ENCODE data around the gene SERPINA6.

DNA sequence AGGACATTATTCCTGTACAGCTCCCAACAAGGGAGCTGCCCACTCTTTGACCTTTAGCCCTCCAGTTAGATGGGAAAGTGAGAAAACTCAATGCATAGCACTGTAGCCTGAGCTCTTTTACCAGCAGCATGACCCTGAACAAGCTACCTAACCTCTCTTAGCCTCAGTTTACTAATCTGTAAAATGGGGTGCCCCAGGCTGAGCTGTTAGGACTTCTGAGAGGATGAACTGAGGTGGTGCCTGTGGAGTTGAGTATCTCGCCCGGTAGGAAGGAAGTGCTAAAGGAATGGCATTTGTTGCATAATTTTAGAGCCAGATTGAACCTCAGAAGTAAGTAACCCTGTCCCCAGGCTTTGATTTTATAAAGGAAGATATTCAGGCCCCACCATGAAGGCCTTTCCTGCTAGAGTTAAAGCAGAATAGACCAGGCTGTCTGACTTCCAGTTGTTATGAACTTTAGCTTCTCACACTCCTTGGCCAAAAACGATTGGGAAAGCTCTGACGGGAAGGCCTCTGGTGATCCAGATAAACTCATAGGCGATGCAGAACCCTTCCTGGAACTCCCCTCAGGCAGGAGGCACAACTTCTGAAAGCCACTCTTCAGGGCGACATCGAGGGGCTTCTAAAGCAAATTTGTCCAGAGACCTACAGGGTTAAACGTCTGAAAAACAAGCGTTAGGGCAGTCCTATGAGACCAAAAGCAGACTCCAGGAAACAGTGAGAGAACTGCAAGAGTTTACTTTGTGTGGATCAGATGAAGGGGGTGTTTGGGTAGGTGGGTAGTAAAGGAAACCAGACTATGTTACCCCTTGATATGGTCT, 27.6 kb downstream of the SERPINA6 start:
- TF ChIP-seq, protein P1, sequence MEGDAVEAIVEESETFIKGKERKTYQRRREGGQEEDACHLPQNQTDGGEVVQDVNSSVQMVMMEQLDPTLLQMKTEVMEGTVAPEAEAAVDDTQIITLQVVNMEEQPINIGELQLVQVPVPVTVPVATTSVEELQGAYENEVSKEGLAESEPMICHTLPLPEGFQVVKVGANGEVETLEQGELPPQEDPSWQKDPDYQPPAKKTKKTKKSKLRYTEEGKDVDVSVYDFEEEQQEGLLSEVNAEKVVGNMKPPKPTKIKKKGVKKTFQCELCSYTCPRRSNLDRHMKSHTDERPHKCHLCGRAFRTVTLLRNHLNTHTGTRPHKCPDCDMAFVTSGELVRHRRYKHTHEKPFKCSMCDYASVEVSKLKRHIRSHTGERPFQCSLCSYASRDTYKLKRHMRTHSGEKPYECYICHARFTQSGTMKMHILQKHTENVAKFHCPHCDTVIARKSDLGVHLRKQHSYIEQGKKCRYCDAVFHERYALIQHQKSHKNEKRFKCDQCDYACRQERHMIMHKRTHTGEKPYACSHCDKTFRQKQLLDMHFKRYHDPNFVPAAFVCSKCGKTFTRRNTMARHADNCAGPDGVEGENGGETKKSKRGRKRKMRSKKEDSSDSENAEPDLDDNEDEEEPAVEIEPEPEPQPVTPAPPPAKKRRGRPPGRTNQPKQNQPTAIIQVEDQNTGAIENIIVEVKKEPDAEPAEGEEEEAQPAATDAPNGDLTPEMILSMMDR (IDR thresholded peaks at IDR 0.05) = no peak
- no peak for TF ChIP-seq POLR2A (IDR thresholded peaks at IDR 0.05)

All from thyroid gland (tissue), 4 donors.